ENCODE data around the gene LDLRAD4.

LDLRAD4 gene

GRCh38 chr18:13252686-13253410 lies 34.3 kb downstream of the LDLRAD4 start:
- Histone ChIP-seq H3K9me3 (ENCODE audit: control insufficient read depth, insufficient read depth, low read depth, low read length) (no peaks in the 10 kb centered on the region), H3K27me3 (ENCODE audit: control insufficient read depth, insufficient read depth, low read length) (no peaks in the 10 kb centered on the region), H3K9ac (ENCODE audit: low read length) (no peak overlapping the region), H3K36me3 (ENCODE audit: control insufficient read depth, insufficient read depth, low read length) (no peaks in the 10 kb centered on the region), H3K27ac (ENCODE audit: low read depth, low read length) (no peak overlapping the region), H3K4me1 (ENCODE audit: control insufficient read depth, insufficient read depth, low read length) (0 out of 2 replicates have a peak, but pooled peaks cover 2% of the 10 kb centered on the region), H3K4me3 (ENCODE audit: low read depth, low read length) (no peak overlapping the region)

- H3K4me1 ChIP-seq (ENCODE audit: control insufficient read depth, insufficient read depth, low read length): peaks cover 9% of the 10 kb centered on the region
- no peaks in the 10 kb centered on the region for H3K27me3 ChIP-seq (ENCODE audit: control insufficient read depth, insufficient read depth, low read length)
- no peak overlapping the region for H3K9ac ChIP-seq (ENCODE audit: low read length)
- H3K4me3 ChIP-seq (ENCODE audit: low read depth, low read length): no peak overlapping the region
- H3K27ac ChIP-seq (ENCODE audit: low read depth, low read length): no peak overlapping the region
- H3K36me3 ChIP-seq (ENCODE audit: control insufficient read depth, insufficient read depth, low read length): no peaks in the 10 kb centered on the region
- no peaks in the 10 kb centered on the region for H3K9me3 ChIP-seq (ENCODE audit: control insufficient read depth, insufficient read depth, low read depth, low read length)
Observed at GRCh38 chr18:13253786-13254688, 35.5 kb downstream of the LDLRAD4 start.

- Histone ChIP-seq H3K36me3 (ENCODE audit: control insufficient read depth, insufficient read depth, low read length) (no peaks in the 10 kb centered on the region), H3K9ac (ENCODE audit: low read length) (no peak overlapping the region), H3K27ac (ENCODE audit: low read depth, low read length) (no peak overlapping the region), H3K4me3 (ENCODE audit: low read depth, low read length) (no peak overlapping the region), H3K27me3 (ENCODE audit: control insufficient read depth, insufficient read depth, low read length) (no peaks in the 10 kb centered on the region), H3K9me3 (ENCODE audit: control insufficient read depth, insufficient read depth, low read depth, low read length) (no peaks in the 10 kb centered on the region), H3K4me1 (ENCODE audit: control insufficient read depth, insufficient read depth, low read length) (peaks cover 10% of the 10 kb centered on the region)
Observed at GRCh38 chr18:13254971-13255927, 36.7 kb downstream of the LDLRAD4 start.

GRCh38 chr18:13256444-13257305 lies 38.1 kb downstream of the LDLRAD4 start:
- Histone ChIP-seq H3K4me3 (ENCODE audit: low read depth, low read length) (no peak overlapping the region), H3K36me3 (ENCODE audit: control insufficient read depth, insufficient read depth, low read length) (no peaks in the 10 kb centered on the region), H3K27me3 (ENCODE audit: control insufficient read depth, insufficient read depth, low read length) (no peaks in the 10 kb centered on the region), H3K9ac (ENCODE audit: low read length) (no peak overlapping the region), H3K27ac (ENCODE audit: low read depth, low read length) (no peak overlapping the region), H3K4me1 (ENCODE audit: control insufficient read depth, insufficient read depth, low read length) (peaks cover 10% of the 10 kb centered on the region), H3K9me3 (ENCODE audit: control insufficient read depth, insufficient read depth, low read depth, low read length) (no peaks in the 10 kb centered on the region)

GRCh38 chr18:13257361-13257980 lies 38.9 kb downstream of the LDLRAD4 start:
- Histone ChIP-seq H3K4me3 (ENCODE audit: low read depth, low read length) (no peak overlapping the region), H3K4me1 (ENCODE audit: control insufficient read depth, insufficient read depth, low read length) (peaks cover 10% of the 10 kb centered on the region), H3K9ac (ENCODE audit: low read length) (no peak overlapping the region), H3K27ac (ENCODE audit: low read depth, low read length) (no peak overlapping the region), H3K36me3 (ENCODE audit: control insufficient read depth, insufficient read depth, low read length) (no peaks in the 10 kb centered on the region), H3K27me3 (ENCODE audit: control insufficient read depth, insufficient read depth, low read length) (no peaks in the 10 kb centered on the region), H3K9me3 (ENCODE audit: control insufficient read depth, insufficient read depth, low read depth, low read length) (no peaks in the 10 kb centered on the region)

GRCh38 chr18:13258921-13259320 lies 40.4 kb downstream of the LDLRAD4 start:
- Histone ChIP-seq H3K36me3 (ENCODE audit: control insufficient read depth, insufficient read depth, low read length) (no peaks in the 10 kb centered on the region), H3K9ac (ENCODE audit: low read length) (no peak overlapping the region), H3K9me3 (ENCODE audit: control insufficient read depth, insufficient read depth, low read depth, low read length) (no peaks in the 10 kb centered on the region), H3K4me1 (ENCODE audit: control insufficient read depth, insufficient read depth, low read length) (peaks cover 10% of the 10 kb centered on the region), H3K27me3 (ENCODE audit: control insufficient read depth, insufficient read depth, low read length) (no peaks in the 10 kb centered on the region), H3K27ac (ENCODE audit: low read depth, low read length) (no peak overlapping the region), H3K4me3 (ENCODE audit: low read depth, low read length) (no peak overlapping the region)

- H3K4me1 ChIP-seq (ENCODE audit: control insufficient read depth, insufficient read depth, low read length): peaks cover 10% of the 10 kb centered on the region
- no peak overlapping the region for H3K9ac ChIP-seq (ENCODE audit: low read length)
- H3K36me3 ChIP-seq (ENCODE audit: control insufficient read depth, insufficient read depth, low read length): no peaks in the 10 kb centered on the region
- H3K27ac ChIP-seq (ENCODE audit: low read depth, low read length): no peak overlapping the region
- H3K27me3 ChIP-seq (ENCODE audit: control insufficient read depth, insufficient read depth, low read length): no peaks in the 10 kb centered on the region
- no peaks in the 10 kb centered on the region for H3K9me3 ChIP-seq (ENCODE audit: control insufficient read depth, insufficient read depth, low read depth, low read length)
- no peak overlapping the region for H3K4me3 ChIP-seq (ENCODE audit: low read depth, low read length)
Observed at GRCh38 chr18:13259701-13260100, 41.1 kb downstream of the LDLRAD4 start.

GRCh38 chr18:13260197-13260934 lies 41.8 kb downstream of the LDLRAD4 start:
- no peaks in the 10 kb centered on the region for H3K9me3 ChIP-seq (ENCODE audit: control insufficient read depth, insufficient read depth, low read depth, low read length)
- peaks cover 10% of the 10 kb centered on the region for H3K4me1 ChIP-seq (ENCODE audit: control insufficient read depth, insufficient read depth, low read length)
- no peaks in the 10 kb centered on the region for H3K27me3 ChIP-seq (ENCODE audit: control insufficient read depth, insufficient read depth, low read length)
- no peaks in the 10 kb centered on the region for H3K36me3 ChIP-seq (ENCODE audit: control insufficient read depth, insufficient read depth, low read length)
- no peak overlapping the region for H3K27ac ChIP-seq (ENCODE audit: low read depth, low read length)
- H3K4me3 ChIP-seq (ENCODE audit: low read depth, low read length): no peak overlapping the region
- H3K9ac ChIP-seq (ENCODE audit: low read length): no peak overlapping the region

- H3K27ac ChIP-seq (ENCODE audit: low read depth, low read length): no peak overlapping the region
- H3K9ac ChIP-seq (ENCODE audit: low read length): no peak overlapping the region
- H3K27me3 ChIP-seq (ENCODE audit: control insufficient read depth, insufficient read depth, low read length): no peaks in the 10 kb centered on the region
- H3K4me1 ChIP-seq (ENCODE audit: control insufficient read depth, insufficient read depth, low read length): peaks cover 10% of the 10 kb centered on the region
- no peaks in the 10 kb centered on the region for H3K36me3 ChIP-seq (ENCODE audit: control insufficient read depth, insufficient read depth, low read length)
- H3K9me3 ChIP-seq (ENCODE audit: control insufficient read depth, insufficient read depth, low read depth, low read length): no peaks in the 10 kb centered on the region
- no peak overlapping the region for H3K4me3 ChIP-seq (ENCODE audit: low read depth, low read length)
Observed at GRCh38 chr18:13260935-13261640, 42.5 kb downstream of the LDLRAD4 start.

All from HUES6 (cell line).